ES-I3 (cell line): ENCODE data around the gene MTPN.

ENCODE experiments used
- H3K36me3 ChIP-seq: 2 replicates; pipeline ENCODE4 v1.6.1; 2013; ENCODE audit warnings: mild to moderate bottlenecking, low read length, control low read depth, moderate library complexity; ENCODE audit not compliant: insufficient read depth
- H3K4me1 ChIP-seq: 2 replicates; pipeline ENCODE4 v1.6.1; 2013; ENCODE audit warnings: mild to moderate bottlenecking, control low read depth, low read length; ENCODE audit not compliant: insufficient read depth
- H3K9ac ChIP-seq: 2 replicates; pipeline ENCODE4 v1.6.1; 2013; ENCODE audit warnings: low read depth, mild to moderate bottlenecking, low read length, moderate library complexity
- H3K9me3 ChIP-seq: 2 replicates; pipeline ENCODE4 v1.6.1; 2013; ENCODE audit warnings: mild to moderate bottlenecking, low read length, moderate library complexity; ENCODE audit not compliant: control insufficient read depth, insufficient read depth

The MTPN gene

GRCh38 chr7:135956393-135956792, 20.8 kb downstream of the MTPN start:
- H3K36me3 ChIP-seq, result no peaks in the 10 kb centered on the region
- H3K9ac ChIP-seq, result no peak overlapping the region
- no peaks in the 10 kb centered on the region; the same call in 1 of the 2 replicates for H3K9me3 ChIP-seq
- H3K4me1 ChIP-seq, result no peaks in the 10 kb centered on the region

- Histone ChIP-seq H3K9ac (no peak overlapping the region), H3K36me3 (no peaks in the 10 kb centered on the region), H3K9me3 (no peaks in the 10 kb centered on the region; the same call in 1 of the 2 replicates), H3K4me1 (no peaks in the 10 kb centered on the region)
Measured at GRCh38 chr7:135950972-135951371, 26.2 kb downstream of the MTPN start.

DNA sequence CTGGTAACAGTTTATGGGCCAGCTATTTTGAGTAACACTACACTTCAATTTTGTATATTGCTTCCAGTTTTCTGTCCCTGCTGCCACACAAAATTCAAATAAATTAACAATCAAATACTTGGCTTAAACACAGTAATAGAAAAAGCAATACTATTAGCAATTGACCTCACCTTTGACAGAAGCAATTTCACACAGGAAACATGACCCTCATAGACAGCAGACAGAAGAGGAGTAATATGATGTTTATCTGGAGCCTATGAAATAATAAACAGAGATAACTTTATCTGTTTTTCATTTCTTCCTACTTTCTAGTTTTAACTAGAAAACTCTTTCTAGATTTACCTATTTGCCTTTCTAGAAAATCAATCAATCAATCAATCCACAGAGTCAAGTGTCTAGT, 26.7 kb downstream of the MTPN start:
- Histone ChIP-seq H3K4me1 (no peaks in the 10 kb centered on the region), H3K36me3 (no peaks in the 10 kb centered on the region), H3K9ac (no peak overlapping the region)

DNA sequence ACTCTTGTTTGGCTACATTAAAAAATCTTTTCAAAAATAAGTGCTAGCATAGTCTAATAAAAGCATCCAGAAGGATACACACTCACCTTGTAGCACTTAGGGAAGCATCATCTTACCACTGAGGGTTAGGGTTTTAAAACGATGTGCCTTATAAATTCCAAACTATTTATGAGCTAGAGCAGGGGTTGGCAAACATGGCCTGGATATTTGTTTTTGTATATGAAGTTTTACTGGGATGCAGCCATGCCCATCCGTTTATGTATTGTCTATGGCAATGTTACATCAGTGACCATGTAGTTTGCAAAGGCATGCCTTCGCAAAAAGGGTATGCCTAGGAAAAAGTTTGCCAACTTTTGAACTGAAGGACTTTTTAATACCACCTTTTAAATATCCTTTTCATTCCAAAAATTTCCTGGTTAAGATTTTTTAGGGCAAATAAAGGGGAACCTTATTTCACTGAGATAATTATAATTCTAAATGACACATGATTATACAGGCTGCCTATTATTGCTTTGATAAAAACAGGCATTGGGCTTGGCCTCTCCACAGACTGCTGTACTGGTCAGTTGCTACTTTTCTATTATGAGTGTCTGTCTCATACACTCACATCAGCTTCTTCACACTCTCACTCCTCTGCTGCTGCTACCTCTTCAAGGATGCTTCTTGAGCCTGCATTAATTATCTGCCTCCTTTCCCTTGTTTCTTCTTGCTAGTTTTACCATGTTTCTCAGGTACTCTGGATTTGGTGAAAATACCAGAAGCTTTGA, 30.7 kb downstream of the MTPN start:
- H3K9ac ChIP-seq, result no peak overlapping the region
- no peaks in the 10 kb centered on the region for H3K36me3 ChIP-seq

More for the DNA sequence above, 26.7 kb downstream of the MTPN start:
- H3K9me3 ChIP-seq, result no peaks in the 10 kb centered on the region; the same call in 1 of the 2 replicates

DNA sequence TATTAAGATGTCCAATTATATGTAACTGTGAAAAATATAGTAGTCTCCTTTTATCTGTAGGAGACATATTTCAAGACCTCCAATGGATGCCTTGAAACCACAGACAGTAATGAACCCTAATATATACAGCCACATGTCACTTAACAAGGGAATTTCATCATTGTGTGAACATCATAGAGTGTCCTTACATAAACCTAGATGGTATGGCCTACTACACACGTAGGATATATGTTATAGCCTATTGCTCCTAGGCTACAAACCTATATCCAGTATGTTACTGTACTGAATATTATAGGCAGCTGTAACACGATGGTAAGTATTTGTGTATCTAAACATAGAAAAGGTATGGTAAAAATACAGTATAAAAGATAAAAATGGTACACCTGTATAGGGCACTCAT, 32.4 kb downstream of the MTPN start:
- no peaks in the 10 kb centered on the region for H3K36me3 ChIP-seq
- H3K9ac ChIP-seq, result no peak overlapping the region
- peaks cover 25% of the 10 kb centered on the region for H3K4me1 ChIP-seq
- no peaks in the 10 kb centered on the region for H3K9me3 ChIP-seq

More for the DNA sequence above, 30.7 kb downstream of the MTPN start:
- no peaks in the 10 kb centered on the region for H3K9me3 ChIP-seq
- peaks cover 15% of the 10 kb centered on the region for H3K4me1 ChIP-seq

GRCh38 chr7:135943134-135943879, 33.9 kb downstream of the MTPN start:
- peaks cover 25% of the 10 kb centered on the region for H3K4me1 ChIP-seq
- H3K9ac ChIP-seq, result no peak overlapping the region
- no peaks in the 10 kb centered on the region for H3K36me3 ChIP-seq
- H3K9me3 ChIP-seq, result no peaks in the 10 kb centered on the region

- peaks cover 25% of the 10 kb centered on the region for H3K4me1 ChIP-seq
- no peaks in the 10 kb centered on the region for H3K36me3 ChIP-seq
- no peaks in the 10 kb centered on the region for H3K9me3 ChIP-seq
- H3K9ac ChIP-seq, result no peak overlapping the region
Measured at GRCh38 chr7:135942614-135943013, 34.5 kb downstream of the MTPN start.

- Histone ChIP-seq H3K9ac (no peak overlapping the region), H3K36me3 (no peaks in the 10 kb centered on the region), H3K4me1 (peaks cover 25% of the 10 kb centered on the region), H3K9me3 (no peaks in the 10 kb centered on the region)
Measured at GRCh38 chr7:135940077-135941075, 36.8 kb downstream of the MTPN start.

DNA sequence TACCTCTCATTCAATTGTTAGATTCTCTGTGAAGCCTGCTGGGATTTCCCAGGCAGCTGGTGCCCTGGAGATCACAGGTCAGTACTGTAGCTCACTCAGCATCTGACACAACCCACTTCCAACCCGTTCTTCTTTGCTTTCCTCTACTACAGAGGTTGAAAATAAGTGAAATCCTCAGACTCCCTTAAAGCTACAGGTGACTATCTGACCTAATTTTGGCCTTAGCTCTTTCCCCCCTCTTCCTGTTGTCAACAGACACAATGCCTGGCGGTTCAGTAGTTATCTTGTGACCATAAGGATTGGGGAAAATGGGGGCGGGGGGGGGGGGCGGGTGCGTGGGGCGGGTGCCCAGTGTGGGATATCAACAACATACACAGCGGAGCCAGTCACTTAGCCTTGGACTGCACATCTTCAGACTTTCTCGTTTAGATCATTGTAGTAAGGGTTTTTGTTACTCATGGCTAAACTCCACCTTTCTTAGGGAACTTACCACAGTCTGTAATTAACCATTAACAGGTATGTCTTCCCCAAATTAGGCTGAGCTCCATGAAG, 37.8 kb downstream of the MTPN start:
- H3K9me3 ChIP-seq, result no peaks in the 10 kb centered on the region
- peaks cover 25% of the 10 kb centered on the region for H3K4me1 ChIP-seq
- no peak overlapping the region for H3K9ac ChIP-seq
- H3K36me3 ChIP-seq, result no peaks in the 10 kb centered on the region

GRCh38 chr7:135938563-135938962, 38.6 kb downstream of the MTPN start:
- Histone ChIP-seq H3K4me1 (peaks cover 22% of the 10 kb centered on the region), H3K9me3 (no peaks in the 10 kb centered on the region), H3K9ac (no peak overlapping the region), H3K36me3 (no peaks in the 10 kb centered on the region)

DNA sequence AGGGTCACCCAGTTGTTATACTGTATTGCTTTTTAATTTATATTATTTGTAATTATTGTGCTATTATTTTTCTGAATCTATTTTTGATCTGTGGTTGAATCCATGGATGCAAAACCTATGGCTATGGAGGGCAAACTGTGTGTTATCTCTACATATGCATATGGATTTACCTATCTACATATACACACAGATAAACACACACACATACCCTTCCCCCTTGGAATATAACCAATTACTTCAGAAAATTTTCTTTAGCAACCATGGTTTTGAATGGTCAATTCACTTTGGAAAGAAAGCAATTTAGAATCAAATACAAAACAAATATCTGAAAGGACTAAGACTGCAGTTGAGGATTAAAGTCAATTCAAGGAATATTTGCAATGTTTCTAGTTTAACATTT, 39.1 kb downstream of the MTPN start:
- Histone ChIP-seq H3K36me3 (no peaks in the 10 kb centered on the region), H3K4me1 (peaks cover 17% of the 10 kb centered on the region), H3K9ac (no peak overlapping the region), H3K9me3 (no peaks in the 10 kb centered on the region)

DNA sequence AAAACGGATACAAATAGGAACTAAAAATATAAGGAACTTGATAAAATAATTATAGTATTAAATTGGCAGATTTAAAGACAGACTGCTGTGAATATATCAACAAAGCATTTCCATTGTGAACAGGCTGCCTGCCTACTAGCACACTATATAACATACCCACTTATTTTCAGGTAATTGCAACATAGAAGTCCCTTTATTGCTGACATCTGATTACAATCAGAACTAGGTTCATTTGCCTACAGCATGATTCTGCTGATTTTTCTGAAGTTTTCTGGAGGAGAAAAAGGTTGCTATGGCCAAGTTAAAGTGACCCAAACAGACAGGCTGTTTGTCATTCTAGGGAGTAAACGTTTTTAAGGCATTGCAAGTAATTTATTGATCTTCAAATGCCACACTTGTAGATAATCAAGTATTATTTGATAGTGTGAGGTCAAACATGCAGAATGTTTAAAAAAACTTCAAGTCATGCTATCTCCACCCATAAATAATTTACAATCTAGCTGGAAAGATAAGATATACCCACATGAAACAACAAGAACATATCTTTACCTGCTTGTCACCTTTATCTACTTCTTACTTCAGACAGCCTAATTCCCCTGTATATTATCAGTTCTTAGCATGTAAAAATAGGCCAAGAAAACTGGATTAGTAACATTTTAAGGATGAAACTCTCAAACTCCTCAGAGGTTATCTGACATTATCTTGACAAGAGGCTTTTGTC, 40.5 kb downstream of the MTPN start:
- Histone ChIP-seq H3K4me1 (peaks cover 12% of the 10 kb centered on the region), H3K36me3 (no peaks in the 10 kb centered on the region), H3K9me3 (no peaks in the 10 kb centered on the region), H3K9ac (no peak overlapping the region)

DNA sequence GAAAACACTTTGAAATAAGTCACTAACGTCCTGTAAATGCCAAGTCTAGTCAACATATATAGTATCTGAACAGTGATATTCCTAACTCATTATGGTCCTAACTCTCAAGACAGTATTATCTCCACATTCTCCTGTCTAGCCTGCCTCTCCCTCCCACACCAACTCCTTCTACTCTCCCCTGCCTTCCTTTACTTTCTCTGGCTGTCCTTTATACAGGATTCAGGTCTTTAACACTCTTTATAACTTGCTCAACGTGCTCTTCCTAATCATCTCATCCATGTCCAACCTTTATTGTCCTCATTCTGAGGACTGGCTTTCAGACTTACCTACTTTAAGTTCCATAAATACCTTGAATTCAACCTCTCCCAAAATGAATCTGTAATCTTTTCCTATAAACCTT, 42.5 kb downstream of the MTPN start:
- Histone ChIP-seq H3K36me3 (no peaks in the 10 kb centered on the region), H3K9ac (no peak overlapping the region), H3K4me1 (peaks cover 10% of the 10 kb centered on the region), H3K9me3 (no peaks in the 10 kb centered on the region)
